IPS DF 4.7 (cell line): Measurements from ENCODE around the gene FAT2.
"Not testable (repeated sequence)": the region's sequence is repeated elsewhere in the genome, so short reads cannot be mapped to it uniquely, and the experiment has no call there.

Experiments
- DNase-seq: peaks from one replicate; pipeline ENCODE4 v3.0.0-alpha.2; 2013; ENCODE audit warnings: low spot score; ENCODE audit errors: extremely low read depth

The FAT2 gene

GRCh38 chr5:151584057-151584937, 6.8 kb downstream of the FAT2 start:
- DNase-seq: no peak

DNA sequence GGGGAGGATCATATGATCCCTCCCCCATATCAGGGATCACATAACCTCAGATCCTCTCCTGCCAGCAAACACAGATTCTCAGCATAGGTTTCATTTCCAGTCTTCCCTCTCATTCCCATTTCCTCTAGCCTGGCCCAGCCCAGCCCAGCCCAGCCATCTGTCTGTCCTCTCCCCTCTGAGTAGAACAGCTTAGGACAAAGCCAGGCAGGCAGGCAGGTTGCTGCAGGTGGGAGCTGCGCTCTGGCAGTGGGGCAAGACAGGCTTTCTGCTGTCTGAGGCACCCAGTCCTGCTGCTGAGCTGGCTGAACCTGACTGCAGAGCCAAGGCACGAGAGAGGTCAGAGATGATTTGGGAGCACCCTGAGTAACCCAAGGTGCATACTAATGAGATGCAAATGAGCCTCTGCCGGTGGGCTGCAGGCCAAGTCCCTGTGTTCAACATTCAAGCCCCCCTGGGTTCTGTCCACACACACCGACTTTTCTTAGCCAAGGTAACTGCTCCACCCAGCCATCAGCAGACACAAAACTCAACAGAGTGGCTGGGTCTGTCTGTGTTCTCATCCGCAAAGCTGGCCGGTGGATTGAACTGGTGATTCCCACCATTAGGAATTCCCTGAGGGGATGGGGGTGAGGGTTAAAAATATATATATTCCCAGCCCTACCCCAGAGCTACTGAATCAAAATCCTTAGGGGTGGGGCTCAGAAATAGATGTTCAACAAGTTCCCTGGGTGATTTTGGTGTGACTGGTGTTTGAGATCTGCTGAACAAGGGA, 9.1 kb downstream of the FAT2 start:
- no peak for DNase-seq

- DNase-seq: no peak
Measured at GRCh38 chr5:151581347-151581746, 9.8 kb downstream of the FAT2 start.

- DNase-seq: no peak
Measured at GRCh38 chr5:151580858-151581257, 10.3 kb downstream of the FAT2 start.

DNA sequence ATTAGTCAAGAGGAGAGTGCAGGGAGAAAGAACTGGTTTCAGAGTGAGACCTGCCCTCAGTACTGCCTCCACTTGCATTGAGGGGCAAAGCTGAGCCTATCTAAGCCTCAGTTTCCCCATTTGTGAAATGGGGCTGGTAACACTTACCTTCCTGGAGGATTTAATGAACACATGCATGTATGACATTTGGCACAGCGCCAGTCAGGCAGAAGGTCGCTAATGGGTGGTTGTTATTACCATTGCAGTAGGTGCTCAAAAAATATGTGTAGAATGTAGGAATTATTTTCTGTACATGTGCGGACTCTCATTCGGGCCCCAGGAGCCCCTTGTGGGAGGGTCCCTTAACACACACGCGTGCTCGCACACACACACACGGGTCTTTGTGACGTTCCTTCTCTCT, 10.9 kb downstream of the FAT2 start:
- no peak for DNase-seq

DNA sequence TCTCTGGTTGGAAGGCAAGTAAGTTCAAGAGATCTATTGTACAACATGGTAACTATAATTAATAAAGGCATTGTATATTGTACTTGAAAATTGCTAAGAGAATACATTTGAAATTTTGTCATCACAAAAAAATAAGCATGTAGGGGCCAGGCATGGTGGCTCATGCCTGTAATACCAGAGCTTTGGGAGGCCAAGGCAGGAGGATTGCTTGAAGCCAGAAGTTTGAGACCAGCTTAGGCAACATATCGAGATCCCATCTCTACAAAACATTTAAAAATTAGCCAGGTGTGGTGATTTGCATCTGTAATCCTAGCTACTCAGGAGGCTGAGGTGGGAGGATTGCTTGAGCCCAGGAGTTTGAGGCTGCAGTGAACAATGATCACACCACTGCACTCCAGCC, 12.0 kb downstream of the FAT2 start:
- not testable (repeated sequence) for DNase-seq

- DNase-seq: no peak
Measured at GRCh38 chr5:151578326-151579025, 12.7 kb downstream of the FAT2 start.

DNA sequence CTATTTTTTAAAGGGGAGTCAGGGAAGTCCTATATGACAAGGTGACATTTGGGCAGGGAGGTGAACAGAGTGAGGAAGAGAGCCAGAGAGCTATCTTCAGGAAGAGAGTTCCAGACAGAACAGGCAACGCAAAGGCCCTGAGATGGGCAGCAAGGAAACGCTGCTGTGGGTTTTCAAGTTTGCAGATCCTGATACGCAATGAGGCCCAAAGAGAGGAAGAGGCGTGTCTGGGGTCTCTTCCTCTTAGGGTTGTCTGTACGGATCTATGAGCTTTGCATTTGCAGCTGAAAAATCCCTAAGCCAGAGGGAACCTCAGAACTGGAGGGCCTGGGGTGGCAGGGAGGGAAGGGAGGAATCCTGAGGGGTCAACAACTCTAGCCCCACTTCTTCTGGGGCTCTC, 13.6 kb downstream of the FAT2 start:
- no peak for DNase-seq

DNA sequence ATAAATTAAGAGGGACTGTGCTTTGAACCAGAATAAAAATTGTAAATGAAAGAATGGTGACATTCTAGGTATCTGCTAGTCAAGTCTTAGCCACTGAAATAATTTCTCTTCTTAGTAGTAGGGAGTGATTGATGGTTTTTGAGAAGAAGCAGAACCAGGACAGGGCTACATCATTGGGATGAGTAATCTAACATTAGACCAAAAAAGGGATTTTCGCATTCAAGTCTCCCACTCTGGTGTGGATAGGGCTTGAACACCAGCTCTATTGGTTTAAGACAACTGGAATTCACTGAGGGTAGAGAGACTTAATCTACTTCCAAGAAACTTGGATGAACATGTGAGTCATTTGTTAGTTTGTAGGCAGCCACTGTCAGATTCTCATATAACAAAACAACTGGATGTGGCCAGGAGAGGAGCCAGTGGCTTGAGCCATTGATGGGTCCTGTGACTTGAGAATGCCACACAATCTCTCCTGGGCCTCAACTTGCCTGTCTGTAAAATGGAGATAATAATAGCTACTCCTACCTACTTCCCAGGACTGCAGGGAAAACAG, 16.6 kb downstream of the FAT2 start:
- no peak for DNase-seq

- DNase-seq: no peak
Measured at GRCh38 chr5:151572657-151573368, 18.3 kb downstream of the FAT2 start.

DNA sequence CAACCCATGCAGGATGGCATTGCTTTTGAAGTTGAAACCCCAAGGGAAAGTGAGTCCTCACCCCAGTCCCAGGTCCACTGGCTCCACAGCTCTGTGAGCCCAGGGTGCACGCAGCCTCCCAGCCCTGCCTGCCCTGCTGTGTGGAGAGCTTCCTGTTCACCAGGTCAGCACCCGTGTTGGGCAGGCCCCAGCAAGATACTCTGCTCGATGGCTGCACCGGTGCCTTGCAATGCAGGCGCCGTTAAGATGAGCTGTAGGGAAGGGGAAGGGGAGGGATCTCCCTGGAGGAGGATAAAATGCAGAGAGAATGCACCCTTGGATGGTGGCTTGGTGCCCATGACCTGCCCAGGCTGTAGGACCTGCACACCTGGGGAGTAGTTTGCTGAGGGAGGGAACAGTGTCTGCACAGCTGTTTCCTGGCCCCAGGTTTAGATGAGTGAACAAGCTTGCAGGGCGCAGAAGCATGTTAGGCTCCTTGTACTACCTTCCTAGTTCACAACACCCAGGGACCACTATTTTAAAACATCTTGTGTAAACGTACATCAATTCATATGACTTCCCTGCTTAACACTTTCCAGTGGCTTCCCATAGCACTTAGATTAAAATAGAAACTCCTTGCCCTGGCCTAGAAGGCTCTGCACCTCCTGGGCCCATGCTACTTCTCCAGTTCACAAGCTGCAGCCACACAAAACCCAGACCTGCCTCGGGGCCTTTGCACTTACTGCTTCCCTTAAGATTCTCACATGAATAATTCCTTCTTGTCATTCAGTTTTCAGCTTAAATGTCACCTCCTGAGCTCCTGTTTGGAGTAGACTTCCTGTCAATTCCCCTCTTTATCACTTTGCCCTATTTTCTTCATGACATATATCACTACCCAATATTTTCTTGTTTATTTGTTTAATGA, 19.6 kb downstream of the FAT2 start:
- DNase-seq: no peak

GRCh38 chr5:151570512-151571269, 20.4 kb downstream of the FAT2 start:
- DNase-seq: peak; percentile 53

DNA sequence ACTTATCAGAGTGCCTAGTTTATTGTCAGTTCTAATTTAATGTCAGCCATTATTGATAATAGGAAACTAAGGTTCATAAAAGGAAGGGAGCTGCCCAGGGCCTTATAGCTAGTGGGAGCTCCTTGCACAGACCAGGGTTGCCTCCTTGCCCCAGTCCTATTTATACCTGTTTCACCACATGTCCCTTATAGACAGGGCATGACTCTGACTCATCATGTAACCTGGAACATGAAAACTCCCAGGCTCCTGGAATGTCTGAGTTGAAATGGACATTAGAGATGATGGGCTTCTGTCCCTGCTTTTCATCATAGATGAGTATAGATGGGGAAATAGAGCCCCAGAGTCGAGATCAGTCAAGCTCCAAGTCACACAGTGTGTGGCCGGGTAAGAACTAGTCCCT, 21.1 kb downstream of the FAT2 start:
- no peak for DNase-seq

- DNase-seq: no peak
Measured at GRCh38 chr5:151569132-151570046, 21.7 kb downstream of the FAT2 start.

DNA sequence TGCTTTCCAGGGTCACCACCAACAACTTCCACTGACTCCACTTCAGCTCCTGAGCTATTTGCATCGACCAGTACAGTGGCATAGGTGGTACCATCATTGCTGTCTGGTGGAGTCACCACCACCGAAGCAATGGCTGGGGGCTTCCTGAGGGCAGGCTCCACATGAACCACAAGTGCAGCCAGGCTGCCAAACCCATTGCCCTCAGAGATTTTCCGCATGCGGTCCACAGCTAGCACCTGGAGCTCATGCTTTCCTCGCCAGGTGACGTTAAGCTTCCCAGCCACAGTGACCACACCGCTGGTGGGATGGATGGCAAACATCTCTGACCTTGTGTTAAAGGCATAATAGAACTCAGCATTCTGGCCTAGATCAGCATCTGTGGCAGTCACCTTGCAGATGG, 23.1 kb downstream of the FAT2 start:
- no peak for DNase-seq

GRCh38 chr5:151565971-151566370, 25.2 kb downstream of the FAT2 start:
- no peak for DNase-seq

DNA sequence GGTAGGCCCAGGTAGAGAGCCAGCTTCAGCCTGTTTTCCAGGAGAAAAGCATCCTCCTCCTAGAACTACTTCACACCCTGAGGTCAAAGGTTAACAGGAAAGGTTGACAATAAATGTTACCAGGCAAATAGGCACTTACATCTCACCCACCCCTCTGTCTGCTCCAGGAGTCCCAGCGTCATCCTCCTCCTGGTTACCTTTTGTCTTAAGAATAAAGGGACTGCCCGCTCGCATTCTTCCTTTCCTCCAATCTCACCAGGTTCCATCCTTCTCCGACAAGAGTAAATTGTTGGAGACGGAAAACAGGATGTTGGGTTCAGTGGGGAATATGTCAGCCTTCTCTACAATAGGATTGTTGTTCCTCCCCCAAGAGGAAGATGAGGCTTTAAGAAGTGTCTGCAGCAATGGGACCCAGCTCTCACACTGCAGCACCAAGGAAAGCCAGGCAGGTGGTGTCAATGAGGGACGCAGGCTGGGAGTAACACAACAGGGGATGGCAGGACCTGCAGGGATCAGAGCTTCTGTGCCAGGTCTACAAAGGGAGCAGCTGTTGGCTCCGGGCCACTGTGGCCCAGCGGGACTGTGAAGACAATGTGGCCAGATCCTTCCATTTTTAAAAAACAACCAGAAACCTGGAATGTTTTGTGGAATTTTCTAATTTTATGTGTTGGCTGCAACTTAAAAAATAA, 29.0 kb downstream of the FAT2 start:
- no peak for DNase-seq

DNA sequence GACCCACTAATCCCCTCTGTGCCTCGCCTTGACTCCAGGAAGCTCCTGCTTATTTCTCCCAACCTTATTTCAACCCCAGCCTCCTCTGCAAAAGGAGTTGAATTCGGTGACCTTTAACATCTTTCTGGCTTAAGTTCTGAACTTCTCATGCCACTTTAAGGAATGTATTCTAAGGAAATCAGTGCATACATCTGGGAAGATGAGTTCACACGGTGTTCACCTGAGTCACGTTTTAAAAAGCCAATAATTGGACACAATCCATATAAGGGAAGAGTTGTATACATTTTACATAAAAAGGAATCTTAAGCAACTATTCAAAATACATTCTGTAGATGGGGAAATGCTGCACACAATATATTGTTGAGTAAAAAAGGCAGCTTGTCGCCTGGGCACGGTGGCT, 33.2 kb downstream of the FAT2 start:
- DNase-seq: no peak
